KMS-11 (cell line): ENCODE results near the gene CHAF1B.

Source experiments
- H2AFZ ChIP-seq: fragments of 200-600 bp; sonication (generic); 2 replicates; pipeline ENCODE4 v1.6.1; 2016; ENCODE audit warnings: antibody characterized with exemption, mixed run types, low read depth
- H3K27ac ChIP-seq: fragments of 200-600 bp; sonication (generic); 2 replicates; pipeline ENCODE4 v1.6.1; 2016; ENCODE audit warnings: mild to moderate bottlenecking, mixed run types
- H3K27me3 ChIP-seq: fragments of 200-600 bp; sonication (generic); 2 replicates; pipeline ENCODE4 v1.6.1; 2017; ENCODE audit warnings: mild to moderate bottlenecking, low read depth, mixed run types, moderate library complexity; ENCODE audit not compliant: insufficient read depth
- H3K36me3 ChIP-seq: fragments of 200-600 bp; sonication (generic); 2 replicates; pipeline ENCODE4 v1.6.1; 2017; ENCODE audit warnings: mild to moderate bottlenecking, mixed run types; ENCODE audit not compliant: insufficient read depth
- H3K4me1 ChIP-seq: fragments of 200-600 bp; sonication (generic); 2 replicates; pipeline ENCODE4 v1.6.1; 2016; ENCODE audit warnings: mild to moderate bottlenecking, low read depth, mixed run types; ENCODE audit not compliant: poor library complexity, severe bottlenecking
- H3K4me2 ChIP-seq: fragments of 200-600 bp; sonication (generic); 2 replicates; pipeline ENCODE4 v1.7.0; 2016; ENCODE audit warnings: mild to moderate bottlenecking, mixed run types
- H3K4me3 ChIP-seq: fragments of 200-600 bp; sonication (generic); IDR thresholded peaks from 2 replicates; pipeline ENCODE4 v1.6.1; 2017; ENCODE audit warnings: low read depth, low read length, mixed read lengths; ENCODE audit not compliant: insufficient read depth
- H3K79me2 ChIP-seq: fragments of 200-600 bp; sonication (generic); 2 replicates; pipeline ENCODE4 v1.6.1; 2016; ENCODE audit warnings: low read depth, mixed run types; ENCODE audit not compliant: insufficient read depth
- H3K9ac ChIP-seq: fragments of 200-600 bp; sonication (generic); 2 replicates; pipeline ENCODE4 v1.6.1; 2016; ENCODE audit warnings: mild to moderate bottlenecking, mixed run types
- H4K20me1 ChIP-seq: fragments of 200-600 bp; sonication (generic); 2 replicates; pipeline ENCODE4 v1.6.1; 2016; ENCODE audit warnings: mild to moderate bottlenecking, mixed run types; ENCODE audit not compliant: insufficient read depth
- CTCF ChIP-seq: fragments of 200-600 bp; sonication (generic); conservative IDR thresholded peaks from 2 replicates; pipeline ENCODE4 v1.6.1; 2017; ENCODE audit warnings: low read depth, mild to moderate bottlenecking, antibody characterized with exemption, low read length, moderate library complexity, mixed read lengths

Gene CHAF1B

GRCh38 chr21:36446301-36446700 lies 61.1 kb downstream of the CHAF1B start:
- H4K20me1 ChIP-seq = no peaks in the 10 kb centered on the region
- no peaks in the 10 kb centered on the region for H3K27me3 ChIP-seq
- no peaks in the 10 kb centered on the region for H3K36me3 ChIP-seq
- H3K79me2 ChIP-seq = no peaks in the 10 kb centered on the region
- H3K4me3 ChIP-seq = no peak overlapping the region
- H3K9ac ChIP-seq = no peak overlapping the region
- H3K4me2 ChIP-seq = no peak overlapping the region
- H2AFZ ChIP-seq = no peak overlapping the region
- no peak overlapping the region for H3K27ac ChIP-seq
- TF ChIP-seq CTCF = no peak
- H3K4me1 ChIP-seq = no peaks in the 10 kb centered on the region

GRCh38 chr21:36450511-36450910 lies 65.3 kb downstream of the CHAF1B start:
- Histone ChIP-seq H4K20me1 (no peaks in the 10 kb centered on the region), H2AFZ (no peak overlapping the region), H3K36me3 (no peaks in the 10 kb centered on the region), H3K79me2 (no peaks in the 10 kb centered on the region), H3K9ac (no peak overlapping the region), H3K4me2 (no peak overlapping the region), H3K4me3 (no peak overlapping the region), H3K27me3 (no peaks in the 10 kb centered on the region), H3K27ac (no peak overlapping the region), H3K4me1 (no peaks in the 10 kb centered on the region)
- TF ChIP-seq CTCF = no peak

- Histone ChIP-seq H3K9ac (no peak overlapping the region), H3K4me1 (no peaks in the 10 kb centered on the region), H3K27ac (no peak overlapping the region), H3K36me3 (no peaks in the 10 kb centered on the region), H3K4me3 (no peak overlapping the region), H4K20me1 (no peaks in the 10 kb centered on the region), H2AFZ (no peak overlapping the region), H3K27me3 (no peaks in the 10 kb centered on the region), H3K79me2 (no peaks in the 10 kb centered on the region), H3K4me2 (no peak overlapping the region)
- TF ChIP-seq CTCF = no peak
These were observed 66.3 kb downstream of the CHAF1B start for GRCh38 chr21:36451506-36451905.

- Histone ChIP-seq H3K36me3 (no peaks in the 10 kb centered on the region), H3K4me3 (no peak overlapping the region), H2AFZ (no peak overlapping the region), H3K4me1 (no peaks in the 10 kb centered on the region), H4K20me1 (no peaks in the 10 kb centered on the region), H3K27ac (no peak overlapping the region), H3K4me2 (no peak overlapping the region), H3K9ac (no peak overlapping the region), H3K79me2 (no peaks in the 10 kb centered on the region), H3K27me3 (no peaks in the 10 kb centered on the region)
- TF ChIP-seq CTCF = no peak
These were observed 67.2 kb downstream of the CHAF1B start for GRCh38 chr21:36452281-36452825.
